ENCODE data around the gene MLX.
A peak's percentile ranks its signal among the peaks of the same experiment; 100 is the strongest.
"Not testable (repeated sequence)": the region's sequence is repeated elsewhere in the genome, so short reads cannot be mapped to it uniquely, and the experiment has no call there.

Gene MLX

DNA sequence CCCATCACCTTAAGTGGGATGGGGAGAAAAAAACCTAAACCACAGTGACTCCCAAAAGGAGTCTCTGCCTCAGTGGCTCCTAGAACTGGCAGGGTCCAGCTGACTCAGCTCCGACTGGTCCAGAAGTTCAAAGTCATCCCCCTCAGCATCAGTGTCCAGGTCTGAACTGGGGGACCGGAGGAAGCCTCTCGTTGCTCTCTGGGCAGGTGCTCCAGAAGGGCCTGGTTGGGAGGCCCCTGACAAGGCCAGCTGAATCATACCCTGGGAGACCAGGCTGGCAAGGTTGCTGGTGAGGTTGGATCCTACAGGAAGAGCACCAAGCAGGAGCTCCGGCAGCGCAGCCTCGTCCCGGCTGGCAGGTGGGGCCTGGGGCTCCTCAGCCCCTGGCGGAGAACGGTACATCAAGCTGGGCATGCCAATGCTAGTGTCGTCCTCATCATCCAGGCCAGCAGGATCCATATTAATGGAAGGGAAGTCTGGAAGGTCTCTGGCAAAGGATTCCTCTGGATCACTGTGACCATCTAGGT lies 14.9 kb downstream of the MLX start:
- DNase-seq: no peak

DNA sequence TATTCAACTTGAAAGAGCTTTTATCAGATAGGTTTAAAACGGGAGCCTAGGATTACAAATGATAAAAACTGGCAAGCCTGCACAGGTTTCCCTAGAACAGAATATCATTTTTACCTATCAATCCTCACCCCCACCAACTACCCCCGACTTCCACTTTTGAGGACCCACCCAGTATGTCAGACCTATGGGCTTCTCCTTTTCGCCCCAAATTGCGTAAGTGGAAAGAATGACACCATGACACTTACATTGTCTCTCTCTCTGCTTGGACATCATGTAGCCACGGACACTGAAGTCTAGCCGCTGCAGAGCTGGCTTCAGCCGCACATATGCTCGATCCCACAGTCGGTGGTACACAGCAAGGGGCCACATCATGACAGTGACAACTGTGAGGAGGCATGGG lies 18.0 kb downstream of the MLX start:
- DNase-seq: no peak

DNA sequence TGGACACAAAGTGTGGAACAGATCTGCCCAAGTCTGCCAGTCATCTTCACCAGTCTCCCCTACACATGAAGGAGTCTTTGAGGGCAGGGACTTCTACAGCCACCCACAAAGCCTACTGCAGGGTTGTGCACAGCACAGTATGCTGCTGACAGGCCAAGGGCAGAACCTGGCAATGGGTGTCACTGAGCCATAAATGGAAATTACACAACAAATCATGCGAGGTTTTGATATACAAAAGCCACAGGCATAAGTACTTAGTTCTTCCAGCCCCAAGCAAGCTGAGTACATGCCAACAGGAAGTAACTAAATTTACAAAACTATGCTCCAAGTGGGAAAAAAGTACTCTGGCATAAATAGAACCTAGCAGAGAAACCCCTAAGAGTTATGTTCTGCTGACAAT lies 18.5 kb downstream of the MLX start:
- no peak for DNase-seq

DNA sequence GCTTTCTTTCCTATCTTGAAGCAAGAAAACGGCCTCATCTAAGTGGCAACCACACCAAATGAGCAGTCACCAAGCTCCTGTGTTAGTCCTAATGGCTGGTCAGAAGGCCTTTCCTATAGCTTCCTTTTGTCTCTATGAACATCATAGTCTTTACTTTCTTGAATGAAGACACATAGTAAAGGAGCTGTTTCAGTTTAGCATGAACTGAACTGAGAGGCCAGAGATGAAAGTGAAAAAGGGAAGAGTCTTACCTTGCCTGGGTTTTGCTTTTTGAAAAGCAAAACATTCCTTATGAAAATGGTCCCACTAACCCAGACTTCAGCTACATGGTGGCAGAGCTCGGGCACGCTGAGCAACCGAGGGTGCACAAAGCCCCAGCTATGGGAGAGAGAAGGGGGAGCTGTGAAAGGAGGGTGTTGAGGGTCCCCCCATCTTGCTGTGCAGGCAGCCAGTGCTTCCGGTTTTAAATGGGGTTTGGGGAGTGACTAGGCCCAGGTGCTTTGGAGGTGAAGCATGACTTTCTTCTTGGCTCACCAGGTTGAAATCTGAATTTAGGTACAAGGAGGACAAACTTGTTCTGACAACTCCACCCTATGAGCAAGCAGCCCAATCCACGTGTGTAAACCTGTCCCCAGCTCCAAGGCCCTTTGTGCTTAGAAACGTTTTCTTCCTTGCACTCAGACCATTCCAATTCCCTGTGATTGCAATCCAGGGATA lies 19.8 kb downstream of the MLX start:
- no peak for DNase-seq

DNA sequence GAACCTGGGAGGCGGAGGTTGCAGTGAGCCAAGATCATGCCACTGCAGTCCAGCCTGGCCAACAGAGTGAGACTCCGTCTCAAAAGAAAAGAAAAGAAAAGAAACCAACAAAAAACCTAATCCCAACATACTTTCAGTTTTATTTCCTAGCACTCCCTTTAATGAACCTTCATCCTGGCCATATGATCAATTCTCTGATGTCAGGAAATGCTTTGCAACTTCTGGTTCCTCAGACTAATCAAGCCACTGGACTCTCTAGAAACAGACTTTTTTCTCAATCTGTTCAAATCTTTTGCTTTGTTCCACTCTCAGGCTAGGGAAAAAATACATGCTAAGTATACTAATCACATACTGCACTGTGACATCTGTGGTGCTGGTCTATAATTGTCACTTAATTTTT lies 24.0 kb downstream of the MLX start:
- DNase-seq: no peak

DNA sequence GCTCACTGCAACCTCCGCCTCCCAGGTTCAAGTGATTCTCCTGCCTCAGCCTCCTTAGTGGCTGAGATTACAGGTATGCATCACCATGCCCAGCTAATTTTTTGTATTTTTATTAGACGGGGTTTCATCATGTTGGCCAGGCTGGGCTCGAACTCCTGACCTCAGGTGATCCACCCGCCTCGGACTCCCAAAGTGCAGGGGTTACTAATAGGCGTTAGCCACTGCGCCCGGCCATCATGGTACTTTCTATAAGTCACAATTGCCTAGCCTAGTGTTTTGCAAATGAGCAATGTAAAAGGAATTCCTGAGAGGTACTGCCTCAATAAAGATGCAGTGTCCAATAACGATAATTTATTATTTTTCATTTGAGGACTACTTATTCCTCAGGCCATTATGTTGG lies 24.5 kb downstream of the MLX start:
- DNase-seq: no peak

DNA sequence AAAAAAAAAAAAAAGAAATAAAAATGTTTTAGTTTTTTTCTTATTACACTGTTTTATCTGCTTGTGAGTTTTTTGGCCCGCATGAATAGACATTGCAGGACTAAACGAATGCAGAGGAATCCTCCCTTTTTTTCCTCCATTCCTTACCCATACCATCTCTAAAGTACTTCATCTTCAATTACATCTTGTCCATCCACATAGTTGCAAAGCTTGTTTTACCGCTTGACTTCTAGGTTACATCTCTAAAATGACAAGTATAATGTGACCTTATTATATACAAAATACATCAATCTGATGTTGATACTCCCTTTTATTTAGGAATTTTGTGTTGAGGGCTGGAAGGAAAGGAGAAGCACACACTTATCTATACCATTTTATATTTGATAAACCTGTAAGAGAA lies 29.5 kb downstream of the MLX start:
- no peak for DNase-seq

DNA sequence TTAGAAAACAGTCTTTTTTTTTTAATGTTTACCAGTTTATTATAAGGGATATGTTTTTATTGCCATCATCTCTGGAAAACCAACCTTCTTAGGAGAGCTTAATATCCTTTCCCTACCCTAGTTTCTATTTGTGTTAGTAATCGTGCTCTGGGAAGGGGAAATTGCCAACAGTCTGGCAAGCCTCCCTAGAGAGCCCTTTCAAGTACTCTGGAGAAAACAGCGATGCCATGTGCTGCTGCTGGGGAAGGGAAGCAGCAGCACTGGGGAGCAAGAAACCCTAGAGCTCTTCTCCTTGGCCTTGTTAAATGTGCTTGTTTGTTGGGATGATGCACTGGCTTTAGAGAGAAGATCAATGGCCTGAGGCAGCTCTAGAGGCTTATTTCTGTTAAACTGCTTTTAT lies 32.0 kb downstream of the MLX start:
- no peak for DNase-seq

DNA sequence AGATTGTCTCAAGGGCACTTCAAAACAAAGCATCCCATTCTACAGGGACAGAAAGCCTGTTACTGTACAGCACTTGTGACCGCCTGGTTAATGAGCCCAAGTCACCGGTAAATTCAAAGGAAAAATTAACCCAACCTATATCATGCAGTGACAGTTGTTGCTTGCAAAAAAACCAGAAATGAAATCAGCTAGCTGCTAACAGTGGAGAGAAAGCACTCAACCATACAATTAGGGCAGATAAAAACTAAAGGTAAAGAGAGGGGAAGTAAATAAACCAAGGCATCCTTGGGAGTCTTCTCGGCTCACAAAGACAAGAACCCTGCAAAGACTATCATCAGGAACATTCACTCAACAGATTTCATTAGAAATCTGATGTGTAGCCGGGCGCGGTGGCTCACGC lies 36.4 kb downstream of the MLX start:
- DNase-seq: no peak

DNA sequence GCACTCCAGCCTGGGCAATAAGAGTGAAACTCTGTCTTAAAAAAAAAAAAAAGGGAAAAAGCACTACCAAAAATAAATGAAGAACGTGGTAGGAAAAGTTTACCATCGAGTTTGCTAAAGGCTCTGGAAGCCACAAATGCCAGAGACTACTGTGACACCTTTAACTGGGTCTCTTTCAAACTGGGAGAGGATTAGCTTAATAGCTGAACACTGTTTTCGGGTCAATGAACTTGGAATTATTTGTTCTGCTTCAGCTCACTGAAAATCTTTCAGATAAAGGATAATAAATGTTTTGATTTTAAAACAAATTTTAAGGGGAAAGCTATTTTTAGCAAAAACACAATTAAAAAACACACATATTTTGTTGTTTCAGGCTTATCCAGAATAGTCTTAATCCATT lies 40.9 kb downstream of the MLX start:
- no peak for DNase-seq

DNA sequence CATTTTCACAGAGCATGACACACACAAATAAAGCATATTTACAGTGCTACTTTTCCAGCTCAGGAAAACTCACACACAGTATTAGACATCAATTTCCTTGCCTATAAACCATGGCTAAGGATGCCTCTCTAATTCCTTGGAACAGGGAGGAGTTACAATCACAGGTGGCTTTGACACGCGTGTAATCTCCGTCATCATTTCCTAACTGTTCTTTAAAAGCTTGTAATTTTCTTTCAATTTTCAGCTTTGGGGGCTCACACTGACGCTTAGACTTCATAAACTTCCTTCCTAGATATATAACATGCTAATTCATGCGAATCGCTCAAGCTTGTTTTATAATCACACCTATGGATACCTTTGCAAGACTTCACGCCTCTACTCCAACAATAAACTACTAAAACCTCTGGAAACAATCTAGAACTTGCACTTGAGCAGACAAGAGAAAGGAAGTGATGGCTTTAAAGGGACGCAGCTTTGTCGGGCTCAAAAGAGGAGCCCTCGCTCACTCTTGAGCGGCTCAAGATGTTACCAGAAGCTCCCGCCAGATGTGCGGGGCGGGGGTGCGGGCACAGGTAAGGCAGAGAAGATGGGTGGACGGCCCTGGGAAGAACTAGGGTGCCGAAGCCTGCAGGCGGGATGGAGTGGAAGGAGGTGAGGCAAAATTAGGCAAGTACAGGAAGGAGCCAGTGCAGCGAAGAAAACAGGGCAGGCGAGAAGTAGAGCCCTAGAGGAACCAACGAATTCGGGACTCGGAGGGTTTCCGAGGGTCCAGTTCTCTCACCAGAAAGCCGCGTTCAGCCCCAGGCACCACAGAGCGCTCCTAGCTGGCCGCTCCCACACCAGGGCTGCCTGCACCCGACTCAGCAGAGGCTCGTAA lies 41.6 kb downstream of the MLX start:
- DNase-seq: no peak

DNA sequence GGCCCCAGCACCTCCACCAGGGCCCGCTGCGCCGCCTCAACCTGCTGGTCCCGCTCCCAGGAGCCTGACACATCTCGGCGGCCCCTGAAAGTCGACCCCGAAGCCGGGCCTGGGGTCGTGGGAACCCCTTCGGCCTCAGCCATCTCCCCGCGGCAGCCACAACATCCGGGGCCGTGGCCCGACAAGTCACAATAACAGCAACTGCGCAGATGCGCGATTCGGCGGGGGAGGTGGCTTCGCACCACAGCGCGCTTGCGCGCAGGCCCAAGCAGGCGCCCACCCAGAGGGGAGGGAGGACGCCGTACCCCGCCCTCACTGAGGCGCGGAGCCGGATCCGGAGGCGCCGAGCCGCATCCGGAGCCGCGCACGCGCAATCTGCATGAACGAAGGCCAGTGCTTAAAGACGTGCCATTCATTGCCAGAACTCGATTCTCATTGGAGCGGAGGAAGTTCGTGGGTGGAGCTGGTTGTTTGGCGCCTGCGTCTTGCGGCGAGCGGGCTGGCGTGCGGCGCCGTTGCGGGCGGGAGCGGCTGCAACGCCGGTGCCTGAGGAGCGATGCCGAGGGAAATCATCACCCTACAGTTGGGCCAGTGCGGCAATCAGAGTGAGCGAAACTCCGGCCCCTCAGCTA lies 42.4 kb downstream of the MLX start, which contains the start of the genes RETREG3 and TUBG1:
TSS of gene RETREG3 (minus strand) at position 193 of the 632 bp plus-strand sequence. CDS start at position 143, 50 bp downstream.
TSS of gene TUBG1 (plus strand) at position 502 of the 632 bp plus-strand sequence. CDS start at position 557, 55 bp downstream.
- peak; percentile 98 for DNase-seq

DNA sequence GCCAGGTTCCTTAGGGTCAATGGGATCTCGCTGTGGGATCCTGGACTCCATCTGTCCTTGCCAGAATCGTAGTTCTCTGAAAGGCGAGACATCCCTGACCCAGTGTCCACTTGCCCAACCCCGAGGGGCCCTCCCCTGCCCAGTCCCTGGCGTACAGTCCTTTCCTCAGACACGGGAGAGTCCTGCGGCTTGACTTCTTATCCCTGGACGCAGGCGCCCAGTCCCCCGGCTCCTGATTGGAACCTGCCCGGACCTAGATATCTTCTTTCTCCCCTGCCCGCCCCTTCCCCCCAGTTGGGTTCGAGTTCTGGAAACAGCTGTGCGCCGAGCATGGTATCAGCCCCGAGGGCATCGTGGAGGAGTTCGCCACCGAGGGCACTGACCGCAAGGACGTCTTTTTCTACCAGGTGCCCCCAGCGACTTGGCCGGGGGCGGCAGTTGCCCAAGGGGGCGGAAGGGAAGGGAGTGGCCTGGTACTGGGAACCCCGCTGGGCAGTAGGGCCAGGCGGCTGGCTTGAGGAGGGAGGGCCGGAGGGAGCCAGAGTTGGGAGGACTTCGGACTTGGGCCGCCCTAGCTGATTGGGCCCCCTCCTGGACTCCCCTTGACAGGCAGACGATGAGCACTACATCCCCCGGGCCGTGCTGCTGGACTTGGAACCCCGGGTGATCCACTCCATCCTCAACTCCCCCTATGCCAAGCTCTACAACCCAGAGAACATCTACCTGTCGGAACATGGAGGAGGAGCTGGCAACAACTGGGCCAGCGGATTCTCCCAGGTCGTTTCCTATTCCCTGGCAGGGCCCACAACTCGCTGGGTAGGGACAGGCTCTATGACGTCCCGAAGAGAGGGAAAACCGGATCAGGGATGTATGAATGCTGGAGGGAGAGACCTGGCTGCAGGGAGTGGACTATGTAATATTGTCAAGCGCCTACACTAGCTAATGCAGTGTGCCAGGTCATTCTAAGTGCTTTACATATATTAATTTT lies 43.2 kb downstream of the MLX start:
- DNase-seq: peak; percentile 3 to 8

DNA sequence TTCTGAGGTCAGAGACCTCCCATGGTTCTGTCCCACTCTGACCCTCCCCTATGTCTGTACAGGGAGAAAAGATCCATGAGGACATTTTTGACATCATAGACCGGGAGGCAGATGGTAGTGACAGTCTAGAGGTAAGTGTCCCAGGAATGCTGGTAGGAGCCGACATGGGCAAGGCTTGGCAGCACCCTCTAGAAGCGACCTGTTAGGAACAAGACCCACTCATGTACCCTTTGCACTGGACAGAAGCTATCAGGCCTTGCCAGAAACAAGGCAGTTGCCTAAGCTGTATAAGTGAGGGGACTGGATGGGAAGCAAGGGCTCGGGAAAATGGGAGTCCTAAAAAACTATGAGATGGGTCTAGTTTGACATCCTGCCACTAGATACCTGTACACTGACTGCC lies 45.1 kb downstream of the MLX start:
- no peak for DNase-seq

DNA sequence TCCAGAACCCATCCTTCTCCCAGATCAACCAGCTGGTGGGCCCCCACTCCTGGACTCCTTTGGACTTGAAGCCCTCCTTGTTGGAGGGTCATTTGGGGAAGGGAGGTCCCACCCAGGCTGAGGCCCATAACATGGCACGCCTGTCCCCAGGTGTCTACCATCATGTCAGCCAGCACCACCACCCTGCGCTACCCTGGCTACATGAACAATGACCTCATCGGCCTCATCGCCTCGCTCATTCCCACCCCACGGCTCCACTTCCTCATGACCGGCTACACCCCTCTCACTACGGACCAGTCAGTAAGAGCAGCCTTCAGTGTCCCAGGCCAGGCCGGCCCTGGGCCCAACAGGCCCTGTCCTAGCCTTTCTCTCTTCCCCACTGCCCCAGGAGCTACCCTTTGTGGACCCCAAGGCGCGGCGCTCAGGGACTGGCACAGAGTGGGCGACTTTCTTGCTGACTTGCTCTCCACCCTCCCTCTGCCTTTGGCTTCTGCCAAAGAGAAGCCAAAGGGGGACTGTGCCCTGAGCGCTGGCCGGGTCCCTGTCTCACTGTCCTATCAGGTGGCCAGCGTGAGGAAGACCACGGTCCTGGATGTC lies 46.9 kb downstream of the MLX start:
- DNase-seq: no peak

DNA sequence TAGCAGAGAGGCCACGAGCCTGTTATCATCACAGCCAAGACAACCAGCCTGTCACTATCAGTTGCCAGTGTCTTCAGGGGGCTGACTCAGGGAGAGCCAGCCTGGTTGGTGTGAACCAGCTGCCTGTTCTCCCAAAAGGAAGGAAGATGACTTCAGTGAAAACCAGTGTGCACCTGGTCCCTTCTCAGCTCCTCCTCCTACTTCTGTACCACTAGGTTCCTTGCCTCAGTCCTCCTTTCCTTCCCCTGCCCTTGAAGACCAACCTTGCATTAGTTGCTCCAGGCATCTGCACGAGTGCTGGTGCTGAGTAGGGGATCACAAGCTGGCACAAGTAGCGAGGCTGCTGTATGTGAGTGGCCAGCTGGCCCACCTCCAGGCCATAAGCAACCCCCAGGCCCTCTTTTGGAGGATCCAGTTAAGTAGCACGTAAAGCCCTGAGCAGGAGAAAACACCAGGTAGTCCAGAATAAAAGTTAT lies 51.1 kb downstream of the MLX start:
- DNase-seq: no peak

DNA sequence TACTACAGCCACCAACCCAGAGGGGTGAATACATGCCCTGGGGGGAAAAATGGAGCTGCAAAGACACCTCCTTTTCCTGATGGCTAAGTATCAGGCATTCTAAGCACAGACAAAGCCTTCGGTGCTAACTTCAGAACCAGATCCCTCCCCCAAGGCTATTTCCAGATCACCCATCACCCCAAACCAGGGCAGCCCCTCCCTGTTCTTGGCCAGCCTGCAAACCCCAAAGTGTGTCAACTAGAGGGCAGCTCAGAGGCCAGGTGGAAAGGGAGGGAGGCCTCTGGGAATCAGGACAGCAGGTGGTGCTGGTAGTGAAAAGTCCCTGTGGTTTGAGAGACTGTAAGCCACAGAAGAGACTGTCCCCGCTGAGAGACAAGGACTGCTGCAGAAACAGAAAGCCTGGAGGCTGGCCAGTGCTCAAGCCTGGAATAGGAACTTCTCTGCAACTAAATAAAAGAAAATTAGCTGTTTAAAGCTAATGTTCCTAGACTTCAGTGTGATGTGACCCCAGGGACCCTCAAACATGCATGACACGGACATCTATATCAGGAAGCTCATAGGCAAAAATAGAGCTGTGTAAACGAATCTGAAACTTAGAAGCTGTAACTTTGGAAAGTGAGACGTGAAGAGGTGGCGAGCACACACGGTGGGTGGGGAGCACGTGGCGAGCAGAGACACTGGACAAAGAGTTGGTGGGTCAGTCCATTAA lies 51.7 kb downstream of the MLX start:
- DNase-seq: no peak

DNA sequence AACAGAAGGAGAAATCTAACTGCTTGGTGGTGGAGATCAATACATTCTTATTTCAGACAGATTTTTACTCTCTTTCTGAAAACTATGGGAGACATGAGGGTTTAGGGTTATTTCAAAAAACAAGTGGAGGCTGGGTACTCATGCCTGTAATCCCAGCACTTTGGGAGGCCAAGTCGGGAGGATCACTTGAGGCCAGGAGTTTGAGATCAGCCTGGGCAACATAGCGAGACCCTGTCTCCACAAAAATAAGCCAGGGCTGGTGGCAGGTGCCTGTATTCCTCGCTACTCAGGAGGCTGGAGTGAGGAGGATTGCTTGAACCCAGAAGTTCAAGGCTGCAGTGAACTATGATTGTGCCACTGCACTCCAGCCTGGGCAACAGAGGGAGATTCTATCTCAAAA lies 55.1 kb downstream of the MLX start:
- DNase-seq: not testable (repeated sequence)

All from stimulated activated CD4-positive, alpha-beta T cell treated with anti-CD3 and anti-CD28 coated beads, Interleukin-2, amount 100 ng/mL, for 48 hours (primary cell).